SU-DHL-6 (cell line): ENCODE data around the gene ACVR1C.

Experiments used
- H2AFZ ChIP-seq: fragments of 200-600 bp; sonication (generic); 2 replicates; pipeline ENCODE4 v1.6.1; 2014; ENCODE audit warnings: low read depth, mild to moderate bottlenecking, moderate library complexity, mixed read lengths, antibody characterized with exemption, low read length; ENCODE audit not compliant: severe bottlenecking
- H3F3A ChIP-seq: fragments of 200-600 bp; shearing (Covaris generic); 2 replicates; pipeline ENCODE4 v1.6.0; 2016; ENCODE audit warnings: antibody characterized with exemption, mild to moderate bottlenecking; ENCODE audit not compliant: insufficient read depth
- H3K27ac ChIP-seq: fragments of 200-600 bp; sonication (generic); 2 replicates; pipeline ENCODE4 v1.5.1; 2016; ENCODE audit warnings: low read depth, mild to moderate bottlenecking, low read length, moderate library complexity, mixed read lengths
- H3K27me3 ChIP-seq: fragments of 200-600 bp; sonication (generic), shearing (Covaris generic); 2 replicates; pipeline ENCODE4 v1.6.0; 2014; ENCODE audit warnings: mild to moderate bottlenecking, low read length
- H3K36me3 ChIP-seq: fragments of 200-600 bp; sonication (generic); 2 replicates; pipeline ENCODE4 v1.6.1; 2014; ENCODE audit warnings: mild to moderate bottlenecking, low read length, mixed read lengths
- H3K4me2 ChIP-seq: fragments of 300-600, 200-600 bp; shearing (Covaris generic), sonication (generic); 2 replicates; pipeline ENCODE4 v1.6.0; 2014; ENCODE audit warnings: low read length, low read depth, mild to moderate bottlenecking; ENCODE audit not compliant: poor library complexity, severe bottlenecking
- H3K4me3 ChIP-seq: fragments of 200-600 bp; sonication (generic); 2 replicates; pipeline ENCODE4 v1.5.1; 2014; ENCODE audit warnings: antibody characterized with exemption, low read length, mild to moderate bottlenecking, mixed read lengths; ENCODE audit not compliant: insufficient read depth, poor library complexity, severe bottlenecking
- H3K79me2 ChIP-seq: fragments of 200-600 bp; sonication (generic); 2 replicates; pipeline ENCODE4 v1.6.1; 2014; ENCODE audit warnings: mild to moderate bottlenecking, low read length, moderate library complexity; ENCODE audit not compliant: insufficient read depth
- H3K9ac ChIP-seq: fragments of 200-600 bp; sonication (generic); 2 replicates; pipeline ENCODE4 v1.7.0; 2014; ENCODE audit warnings: mild to moderate bottlenecking, low read length
- H3K9me2 ChIP-seq: fragments of 200-600 bp; sonication (generic); replicated peaks from 2 replicates; pipeline ENCODE4 v1.6.1; 2014; ENCODE audit warnings: low read length; ENCODE audit not compliant: insufficient read depth
- H3K9me3 ChIP-seq: fragments of 200-600 bp; sonication (generic); 2 replicates; pipeline ENCODE4 v1.6.1; 2014; ENCODE audit warnings: low read length, mixed read lengths; ENCODE audit not compliant: insufficient read depth
- H4K20me1 ChIP-seq: fragments of 200-600 bp; sonication (generic); 2 replicates; pipeline ENCODE4 v1.6.1; 2014; ENCODE audit warnings: low read depth, mild to moderate bottlenecking, antibody characterized with exemption, low read length, moderate library complexity, mixed read lengths
- CTCF ChIP-seq: fragments of 200-600 bp; sonication (generic); IDR thresholded peaks from one replicate; pipeline ENCODE4 v1.5.1; 2017; ENCODE audit warnings: antibody characterized with exemption, mild to moderate bottlenecking, low read length, moderate library complexity; ENCODE audit not compliant: insufficient read depth, poor library complexity, severe bottlenecking
- EZH2phosphoT487 ChIP-seq: fragments of 200-600 bp; sonication (generic), shearing (Covaris generic); conservative IDR thresholded peaks from 2 replicates; pipeline ENCODE4 v1.6.1; 2018; ENCODE audit warnings: mild to moderate bottlenecking, antibody characterized with exemption, low read length, moderate library complexity, mixed read lengths

ACVR1C gene

DNA sequence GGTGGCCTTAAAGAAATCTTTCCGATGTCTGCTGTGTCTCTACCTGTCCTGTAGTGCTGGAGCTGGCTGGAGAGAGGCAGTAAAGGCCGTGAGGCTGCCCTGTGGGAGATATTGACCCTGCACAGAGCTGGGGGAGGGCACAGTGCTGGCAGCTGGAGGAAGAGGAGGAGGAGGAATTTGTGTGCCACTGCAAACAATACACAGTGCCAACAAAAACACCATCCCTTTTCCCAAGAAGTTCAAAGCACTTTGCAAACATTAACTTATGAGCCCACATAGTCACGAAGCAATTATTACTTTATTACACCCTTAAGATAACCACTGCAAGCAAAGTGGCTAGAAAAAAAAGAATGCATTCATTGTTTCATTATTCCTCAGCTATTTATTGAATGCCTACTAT, 139.8 kb downstream of the ACVR1C start:
- TF ChIP-seq EZH2phosphoT487: no peak
- TF ChIP-seq CTCF: no peak
- Histone ChIP-seq H3K9ac (no peak overlapping the region), H4K20me1 (no peaks in the 10 kb centered on the region), H3K4me2 (no peak overlapping the region), H3K9me3 (no peaks in the 10 kb centered on the region), H3K27me3 (0 out of 2 replicates have a peak, but pooled peaks cover 4% of the 10 kb centered on the region), H3K79me2 (no peaks in the 10 kb centered on the region), H3F3A (no peaks in the 10 kb centered on the region), H3K27ac (no peak overlapping the region), H3K36me3 (no peaks in the 10 kb centered on the region), H2AFZ (no peak overlapping the region), H3K9me2 (no peaks in the 10 kb centered on the region), H3K4me3 (no peak overlapping the region)

DNA sequence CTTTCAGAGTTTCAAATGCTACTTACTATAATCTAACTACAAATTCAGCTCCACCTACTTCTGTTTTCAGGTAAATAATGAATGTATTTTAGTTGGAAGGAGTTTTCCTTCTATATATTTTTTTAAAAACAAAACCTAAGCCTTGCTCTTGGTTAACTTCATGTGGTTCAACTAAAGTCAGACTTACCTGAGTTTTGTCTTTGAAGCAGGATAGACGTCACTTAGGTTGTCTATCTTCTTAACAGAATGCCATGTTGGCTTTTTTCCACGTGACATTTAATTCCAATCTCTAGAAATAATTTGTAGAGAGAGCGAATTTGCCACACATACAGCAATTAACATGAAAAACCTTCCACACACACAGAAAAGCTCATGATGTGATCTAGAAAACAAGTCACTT, 140.9 kb downstream of the ACVR1C start:
- Histone ChIP-seq H2AFZ (no peak overlapping the region), H3K79me2 (no peaks in the 10 kb centered on the region), H3K27ac (no peak overlapping the region), H3F3A (no peaks in the 10 kb centered on the region), H3K4me3 (no peak overlapping the region), H3K27me3 (0 out of 2 replicates have a peak, but pooled peaks cover 4% of the 10 kb centered on the region), H4K20me1 (no peaks in the 10 kb centered on the region), H3K9me2 (no peaks in the 10 kb centered on the region), H3K4me2 (no peak overlapping the region), H3K9ac (no peak overlapping the region), H3K36me3 (no peaks in the 10 kb centered on the region), H3K9me3 (no peaks in the 10 kb centered on the region)
- TF ChIP-seq CTCF: no peak
- no peak for TF ChIP-seq EZH2phosphoT487

DNA sequence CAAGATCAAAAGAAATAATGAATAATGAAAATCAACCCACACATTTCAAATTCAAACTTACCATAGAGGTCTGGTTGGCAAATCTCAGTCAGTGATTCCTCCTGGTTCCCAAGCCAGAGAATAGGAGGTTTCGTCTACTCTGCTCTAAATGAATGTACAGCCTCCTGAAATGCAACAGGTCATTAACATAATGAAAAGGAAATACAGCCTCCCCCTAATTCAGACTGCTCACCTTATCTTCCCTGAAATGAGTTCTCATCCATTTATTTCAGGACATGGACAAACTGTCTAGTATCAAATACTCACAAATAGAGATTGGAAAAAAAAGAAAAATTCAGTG, 141.4 kb downstream of the ACVR1C start:
- Histone ChIP-seq H3K27me3 (0 out of 2 replicates have a peak, but pooled peaks cover 4% of the 10 kb centered on the region), H3K79me2 (no peaks in the 10 kb centered on the region), H3K4me2 (no peak overlapping the region), H3K9me2 (no peaks in the 10 kb centered on the region), H3K9me3 (no peaks in the 10 kb centered on the region), H3K4me3 (no peak overlapping the region), H3K27ac (no peak overlapping the region), H3K9ac (no peak overlapping the region), H2AFZ (no peak overlapping the region), H3K36me3 (no peaks in the 10 kb centered on the region), H3F3A (no peaks in the 10 kb centered on the region), H4K20me1 (no peaks in the 10 kb centered on the region)
- TF ChIP-seq EZH2phosphoT487 (no peak), CTCF (no peak)
